G401.6 (cell line): Measurements from ENCODE around the gene ACACB.

Experiments used
- FAIRE-seq: peaks from 2 replicates; lab custom pipeline; 2012; peaks lifted over from hg19 to GRCh38; lab: Jason Lieb, UNC

ACACB gene

GRCh38 chr12:109110988-109111495, 5.3 kb upstream of the ACACB start:
- peak; percentile 49 for FAIRE-seq

- FAIRE-seq: no peak
Measured at GRCh38 chr12:109112720-109113465, 3.5 kb upstream of the ACACB start.

GRCh38 chr12:109113661-109114321, 2.6 kb upstream of the ACACB start:
- FAIRE-seq: no peak

GRCh38 chr12:109114644-109115043, 1.7 kb upstream of the ACACB start:
- FAIRE-seq: no peak

GRCh38 chr12:109115404-109115757, 1.0 kb upstream of the ACACB start:
- no peak for FAIRE-seq

- FAIRE-seq: no peak
Measured at GRCh38 chr12:109116611-109116949, 193 bp downstream of the ACACB start.

GRCh38 chr12:109120095-109120494, 3.7 kb downstream of the ACACB start:
- FAIRE-seq: no peak

GRCh38 chr12:109120557-109120956, 4.2 kb downstream of the ACACB start:
- no peak for FAIRE-seq

GRCh38 chr12:109121346-109121880, 5.0 kb downstream of the ACACB start:
- no peak for FAIRE-seq

GRCh38 chr12:109124878-109125648, 8.7 kb downstream of the ACACB start:
- FAIRE-seq: no peak

- FAIRE-seq: no peak
Measured at GRCh38 chr12:109125791-109126190, 9.4 kb downstream of the ACACB start.

- no peak for FAIRE-seq
Measured at GRCh38 chr12:109126784-109127183, 10.4 kb downstream of the ACACB start.

GRCh38 chr12:109127533-109128242, 11.3 kb downstream of the ACACB start:
- no peak for FAIRE-seq

- no peak for FAIRE-seq
Measured at GRCh38 chr12:109130297-109131153, 14.1 kb downstream of the ACACB start.

GRCh38 chr12:109131154-109132050, 15.0 kb downstream of the ACACB start:
- no peak for FAIRE-seq

- no peak for FAIRE-seq
Measured at GRCh38 chr12:109134186-109134917, 18.0 kb downstream of the ACACB start.

GRCh38 chr12:109137055-109137454, 20.7 kb downstream of the ACACB start:
- FAIRE-seq: no peak

GRCh38 chr12:109139360-109139759, 23.0 kb downstream of the ACACB start:
- FAIRE-seq: no peak

GRCh38 chr12:109139791-109140190, 23.4 kb downstream of the ACACB start:
- no peak for FAIRE-seq
